Activated B cell treated with CpG ODN at 0.5 μM for 24 hours (primary cell): ENCODE results near the gene DCAF4. TPM values are rescaled to one million over a fixed set of nuclear protein-coding genes. Genes with fewer than 3 reads are reported as not detected.

Experiments used
- ATAC-seq: fragments of 200-7000 bp; cut with Tn5 transposase; one replicate; pipeline ENCODE4 v1.10.0; 2021; ENCODE audit warnings: low read depth, mild to moderate bottlenecking, moderate library complexity
- CTCF ChIA-PET: fragments of 350-600 bp; sonication (Branson Sonifier 250); formaldehyde crosslinking; loops from one replicate; lab custom pipeline; 2021; ENCODE audit warnings: antibody characterized with exemption; lab: Charles Lee
- POLR2A ChIA-PET: fragments of 350-600 bp; sonication (Branson Sonifier 250); formaldehyde crosslinking; loops from one replicate; lab custom pipeline; 2021; ENCODE audit warnings: antibody characterized with exemption; lab: Charles Lee
- DNase-seq: peaks from one replicate; pipeline ENCODE4 v3.0.0; 2022
- H3K27ac Mint-ChIP-seq: one replicate; pipeline ENCODE4 v1.8.0; 2020; ENCODE audit warnings: mixed read lengths
- H3K27me3 Mint-ChIP-seq: one replicate; pipeline ENCODE4 v1.8.0; 2021; ENCODE audit warnings: mixed read lengths
- H3K36me3 Mint-ChIP-seq: one replicate; pipeline ENCODE4 v1.8.0; 2021; ENCODE audit warnings: low read depth, mixed read lengths
- H3K4me1 Mint-ChIP-seq: one replicate; pipeline ENCODE4 v1.8.0; 2021; ENCODE audit warnings: mixed read lengths
- H3K4me3 Mint-ChIP-seq: one replicate; pipeline ENCODE4 v1.8.0; 2020; ENCODE audit warnings: mild to moderate bottlenecking, mixed read lengths
- H3K9me3 Mint-ChIP-seq: one replicate; pipeline ENCODE4 v1.8.0; 2020; ENCODE audit warnings: mixed read lengths
- CTCF ChIP-seq: fragments of 200-600 bp; IDR thresholded peaks from one replicate; pipeline ENCODE4 v1.8.0; 2022; ENCODE audit warnings: antibody characterized with exemption, mild to moderate bottlenecking
- intact Hi-C: fragments of 100-400 bp; cut with micrococcal nuclease; formaldehyde crosslinking; loops from one replicate; pipeline ENCODE4 v1.15.1; 2024
- total RNA-seq: library from RNA; stranded (reverse); gene quantifications from 2 replicates; pipeline ENCODE4 v1.2.3, GENCODE V29; 2022

Gene DCAF4
- total RNA-seq = 33.9 and 38.7 TPM in 2 replicates

DNA sequence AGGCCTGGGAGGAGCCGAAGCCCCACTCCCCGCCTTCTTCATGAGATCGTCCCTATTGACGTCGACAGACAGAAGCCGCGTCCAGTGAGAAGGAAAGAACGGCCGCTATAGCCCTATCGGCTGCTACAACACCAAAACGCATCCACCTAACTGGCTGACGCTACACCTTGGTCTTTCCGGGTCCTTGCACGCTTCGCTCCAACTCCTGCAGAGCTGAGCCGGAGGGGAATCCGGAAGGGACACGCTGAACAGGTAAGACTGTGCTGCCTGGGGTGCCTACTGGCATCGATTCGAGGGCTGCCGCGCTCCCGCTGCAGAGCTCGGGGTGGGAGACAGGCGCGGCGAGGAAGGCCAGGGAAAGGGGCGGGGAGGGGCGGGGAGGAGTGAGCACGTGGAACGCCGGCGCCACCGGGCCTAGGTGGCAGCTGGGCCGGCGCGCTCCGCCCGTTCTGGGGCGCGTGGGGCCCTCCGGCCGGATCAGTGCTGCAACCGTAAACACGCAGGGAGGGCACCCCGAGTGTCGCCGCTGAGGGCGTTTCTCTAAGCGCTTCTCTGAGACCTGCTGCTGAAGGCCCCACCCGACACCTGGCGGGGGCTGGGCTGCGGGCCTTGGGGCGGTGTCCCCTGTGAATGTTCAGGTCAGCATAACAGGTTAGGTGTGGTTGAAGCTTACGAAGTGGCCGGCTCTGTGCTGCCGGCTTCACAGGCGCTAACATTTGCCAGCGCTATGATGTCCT is at the start of gene DCAF4:
Gene DCAF4, plus strand, starts transcription at position 173 of the 737 bp plus-strand sequence. CDS start 11,515 bp downstream, outside the sequence.
- ChIA-PET POLR2A (interaction anchor here (0.5 to 1.8 kb wide), 8 partner anchors 9 to 212 kb away, joined by 3 to 18 read pairs (median 4); partner anchors contain the start of genes DPF3, PSEN1, RBM25 and ZFYVE1), CTCF (interaction anchor here (1.5 kb wide), 2 partner anchors 22 kb away, joined by 3 to 6 read pairs; no protein-coding TSS in a partner anchor)
- intact Hi-C loops = loop anchor here (1.0 kb wide), 7 partner anchors 21 to 409 kb away; partner anchors contain the start of genes DPF3, PSEN1, RBM25 and ZFYVE1
- ATAC-seq (peak; percentile 94), DNase-seq (peak; percentile 86)
- H3K36me3 Mint-ChIP-seq = peaks cover 7% of the 10 kb centered on the region
- H3K9me3 Mint-ChIP-seq = no peaks in the 10 kb centered on the region
- H3K27ac Mint-ChIP-seq = peak within 1 kb of the TSS; percentile 98
- H3K4me1 Mint-ChIP-seq = peaks cover 19% of the 10 kb centered on the region
- peak within 1 kb of the TSS; percentile 98 for H3K4me3 Mint-ChIP-seq
- no peaks in the 10 kb centered on the region for H3K27me3 Mint-ChIP-seq
- TF ChIP-seq CTCF = no peak

DNA sequence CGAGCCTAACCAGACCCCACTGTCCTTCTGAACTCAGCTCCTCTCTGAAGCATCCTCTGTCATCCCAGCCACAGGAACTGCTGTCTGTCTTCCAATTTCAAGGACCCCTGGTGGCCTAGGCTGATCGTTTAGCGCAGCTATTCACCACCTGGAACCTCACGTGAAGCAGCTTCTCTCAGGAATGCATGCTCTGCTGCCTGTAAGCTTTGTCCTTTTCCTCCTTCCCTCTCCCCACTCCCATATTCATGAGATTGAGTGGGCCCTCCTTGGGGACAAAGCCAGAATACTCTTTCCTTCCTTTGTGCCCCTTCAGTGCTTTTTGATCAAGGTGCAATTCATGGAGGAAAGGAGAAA is 49.6 kb upstream of the DCAF4 start:
- Mint-ChIP-seq H3K27me3 (no peaks in the 10 kb centered on the region), H3K4me3 (no peak overlapping the region), H3K36me3 (peaks cover 20% of the 10 kb centered on the region), H3K9me3 (peaks cover 8% of the 10 kb centered on the region), H3K4me1 (peaks cover 31% of the 10 kb centered on the region), H3K27ac (no peak overlapping the region)
- DNase-seq (no peak), ATAC-seq (no peak)
- no peak for TF ChIP-seq CTCF
- ChIA-PET POLR2A (no interaction called here), CTCF (no interaction called here)
- intact Hi-C loops = no loop called here

- H3K4me3 Mint-ChIP-seq = no peak overlapping the region
- no peak overlapping the region for H3K27ac Mint-ChIP-seq
- no peak for ATAC-seq
- no peak for DNase-seq
- H3K4me1 Mint-ChIP-seq = peaks cover 40% of the 10 kb centered on the region
- intact Hi-C loops = no loop called here
- peaks cover 21% of the 10 kb centered on the region for H3K36me3 Mint-ChIP-seq
- no peak for TF ChIP-seq CTCF
- H3K27me3 Mint-ChIP-seq = no peaks in the 10 kb centered on the region
- H3K9me3 Mint-ChIP-seq = peaks cover 6% of the 10 kb centered on the region
- ChIA-PET POLR2A (no interaction called here), CTCF (no interaction called here)
Observed at GRCh38 chr14:72878746-72879145, 47.5 kb upstream of the DCAF4 start.

GRCh38 chr14:72879431-72879830 is 46.8 kb upstream of the DCAF4 start:
- DNase-seq (no peak), ATAC-seq (no peak)
- ChIA-PET POLR2A (no interaction called here), CTCF (no interaction called here)
- intact Hi-C loops = no loop called here
- no peaks in the 10 kb centered on the region for H3K27me3 Mint-ChIP-seq
- no peak overlapping the region for H3K27ac Mint-ChIP-seq
- H3K9me3 Mint-ChIP-seq = peaks cover 6% of the 10 kb centered on the region
- peaks cover 20% of the 10 kb centered on the region for H3K36me3 Mint-ChIP-seq
- no peak overlapping the region for H3K4me3 Mint-ChIP-seq
- peaks cover 46% of the 10 kb centered on the region for H3K4me1 Mint-ChIP-seq
- no peak for TF ChIP-seq CTCF

- Mint-ChIP-seq H3K36me3 (peaks cover 14% of the 10 kb centered on the region), H3K27ac (no peak overlapping the region), H3K27me3 (no peaks in the 10 kb centered on the region), H3K4me3 (no peak overlapping the region), H3K4me1 (peaks cover 42% of the 10 kb centered on the region), H3K9me3 (no peaks in the 10 kb centered on the region)
- no peak for TF ChIP-seq CTCF
- ATAC-seq = no peak
- CTCF ChIA-PET = no interaction called here
- DNase-seq = no peak
- POLR2A ChIA-PET = interaction anchor here (0.6 kb wide), 1 partner anchor 17 kb away, joined by 3 read pairs; no protein-coding TSS in a partner anchor
- intact Hi-C loops = no loop called here
Observed at GRCh38 chr14:72880164-72880563, 46.1 kb upstream of the DCAF4 start.
